A204.1 (cell line): ENCODE data around the gene ERBB2.
"Not testable (repeated sequence)": the region's sequence is repeated elsewhere in the genome, so short reads cannot be mapped to it uniquely, and the experiment has no call there.

Experiments
- FAIRE-seq: peaks from 2 replicates; lab custom pipeline; 2012; peaks lifted over from hg19 to GRCh38; lab: Jason Lieb, UNC

The ERBB2 gene

GRCh38 chr17:39678340-39679116 lies 21.3 kb upstream of the ERBB2 start:
- no peak for FAIRE-seq

GRCh38 chr17:39679521-39680192 lies 20.2 kb upstream of the ERBB2 start:
- FAIRE-seq = no peak

- FAIRE-seq = no peak
Measured at GRCh38 chr17:39683295-39683939, 16.4 kb upstream of the ERBB2 start.

GRCh38 chr17:39684369-39685192 lies 15.3 kb upstream of the ERBB2 start:
- FAIRE-seq = no peak

GRCh38 chr17:39687101-39687545 lies 12.7 kb upstream of the ERBB2 start:
- FAIRE-seq = no peak

GRCh38 chr17:39687546-39688474 lies 12.1 kb upstream of the ERBB2 start, which contains the start of gene PGAP3:
Gene PGAP3 (minus strand): TSS chr17:39688057. CDS start chr17:39688014, 43 bp downstream.
- FAIRE-seq = peak; percentile 49

- FAIRE-seq = no peak
Measured at GRCh38 chr17:39688475-39688835, 11.4 kb upstream of the ERBB2 start.

GRCh38 chr17:39688945-39689344 lies 10.9 kb upstream of the ERBB2 start:
- no peak for FAIRE-seq

- FAIRE-seq = no peak
Measured at GRCh38 chr17:39694593-39694992, 5.3 kb upstream of the ERBB2 start.

- no peak for FAIRE-seq
Measured at GRCh38 chr17:39695089-39695474, 4.8 kb upstream of the ERBB2 start.

- no peak for FAIRE-seq
Measured at GRCh38 chr17:39696731-39697130, 3.1 kb upstream of the ERBB2 start.

GRCh38 chr17:39697961-39698360 lies 1.9 kb upstream of the ERBB2 start:
- no peak for FAIRE-seq

- not testable (repeated sequence) for FAIRE-seq
Measured at GRCh38 chr17:39699157-39699817, 577 bp upstream of the ERBB2 start.

GRCh38 chr17:39700148-39700987 lies 504 bp downstream of the ERBB2 start:
- FAIRE-seq = no peak

- FAIRE-seq = no peak
Measured at GRCh38 chr17:39701012-39701783, 1.3 kb downstream of the ERBB2 start.

GRCh38 chr17:39701784-39702422 lies 2.0 kb downstream of the ERBB2 start:
- no peak for FAIRE-seq

- no peak for FAIRE-seq
Measured at GRCh38 chr17:39702901-39703893, 3.3 kb downstream of the ERBB2 start.
